Osteoblast (primary cell): ENCODE measurements around the gene PNPLA2. TPM values are rescaled to one million over a fixed set of nuclear protein-coding genes. Genes with fewer than 3 reads are reported as not detected.

Source experiments
- DNase-seq: peaks from one replicate; pipeline ENCODE4 v3.0.0; 2011; ENCODE audit warnings: low spot score, mixed read lengths; ENCODE audit not compliant: insufficient read length; ENCODE audit errors: missing footprints
- H2AFZ ChIP-seq: 2 replicates; pipeline ENCODE4 v1.6.0; 2011; ENCODE audit warnings: mild to moderate bottlenecking, low read length
- H3K27ac ChIP-seq: 2 replicates; pipeline ENCODE4 v1.5.1; 2011; ENCODE audit warnings: mild to moderate bottlenecking, low read depth, low read length, moderate library complexity
- H3K27me3 ChIP-seq: 2 replicates; pipeline ENCODE4 v1.6.0; 2012; ENCODE audit warnings: mild to moderate bottlenecking, control low read depth, inconsistent platforms, low read length, moderate library complexity; ENCODE audit not compliant: insufficient read depth
- H3K36me3 ChIP-seq: 2 replicates; pipeline ENCODE4 v1.5.1; 2011; ENCODE audit warnings: mild to moderate bottlenecking, low read length, control low read depth, moderate library complexity; ENCODE audit not compliant: insufficient read depth
- H3K4me1 ChIP-seq: 2 replicates; pipeline ENCODE4 v1.5.1; 2011; ENCODE audit warnings: mild to moderate bottlenecking, low read length, control low read depth, moderate library complexity; ENCODE audit not compliant: insufficient read depth
- H3K4me2 ChIP-seq: 2 replicates; pipeline ENCODE4 v1.6.0; 2011; ENCODE audit warnings: mild to moderate bottlenecking, low read length; ENCODE audit not compliant: insufficient read depth
- H3K4me3 ChIP-seq: fragments of 200-600 bp; sonication (generic); 3 replicates; pipeline ENCODE4 v1.5.1; 2012; ENCODE audit warnings: mild to moderate bottlenecking, low read length, inconsistent platforms; ENCODE audit not compliant: insufficient read depth
- H3K79me2 ChIP-seq: 2 replicates; pipeline ENCODE4 v1.6.0; 2012; ENCODE audit warnings: mild to moderate bottlenecking, low read length, control low read depth, inconsistent platforms; ENCODE audit not compliant: insufficient read depth
- H3K9me3 ChIP-seq: 2 replicates; pipeline ENCODE4 v1.5.1; 2011; ENCODE audit warnings: low read depth, low read length, control low read depth
- H4K20me1 ChIP-seq: 2 replicates; pipeline ENCODE4 v1.6.0; 2012; ENCODE audit warnings: mild to moderate bottlenecking, low read length, control low read depth; ENCODE audit not compliant: insufficient read depth
- CTCF ChIP-seq: IDR thresholded peaks from 2 replicates; pipeline ENCODE4 v1.5.1; 2011; ENCODE audit warnings: mild to moderate bottlenecking, low read depth, low read length, moderate library complexity; ENCODE audit errors: extremely low read depth
- small RNA-seq: library from RNA; depleted of rRNA; stranded (forward); fragments of <200 nt; gene quantifications from one replicate; pipeline ENCODE3, GENCODE V24; 2012
- total RNA-seq: library from RNA; depleted of rRNA; stranded (reverse); fragments of >200 nt; gene quantifications from 2 replicates; pipeline ENCODE4 v1.2.3, GENCODE V29; 2012

Gene PNPLA2
- total RNA-seq, 1 donor = 32.6 TPM

- Histone ChIP-seq H3K79me2 (no peaks in the 10 kb centered on the region), H3K27ac (no peak overlapping the region), H3K27me3 (no peaks in the 10 kb centered on the region), H3K9me3 (no peaks in the 10 kb centered on the region), H3K36me3 (peaks cover 5% of the 10 kb centered on the region), H3K4me2 (no peak overlapping the region), H3K4me1 (peaks cover 2% of the 10 kb centered on the region), H3K4me3 (no peak overlapping the region), H4K20me1 (peaks cover 19% of the 10 kb centered on the region), H2AFZ (no peak overlapping the region)
- DNase-seq = no peak
- no peak for TF ChIP-seq CTCF
Measured at GRCh38 chr11:871472-871871, 52.8 kb downstream of the PNPLA2 start.

- DNase-seq = no peak
- Histone ChIP-seq H4K20me1 (peaks cover 11% of the 10 kb centered on the region), H3K27me3 (no peaks in the 10 kb centered on the region), H3K9me3 (no peaks in the 10 kb centered on the region), H2AFZ (no peak overlapping the region), H3K4me1 (peaks cover 2% of the 10 kb centered on the region), H3K79me2 (no peaks in the 10 kb centered on the region), H3K4me2 (no peak overlapping the region), H3K4me3 (no peak overlapping the region), H3K36me3 (peaks cover 5% of the 10 kb centered on the region), H3K27ac (no peak overlapping the region)
- TF ChIP-seq CTCF = no peak
Measured at GRCh38 chr11:872799-873198, 54.1 kb downstream of the PNPLA2 start.

DNA sequence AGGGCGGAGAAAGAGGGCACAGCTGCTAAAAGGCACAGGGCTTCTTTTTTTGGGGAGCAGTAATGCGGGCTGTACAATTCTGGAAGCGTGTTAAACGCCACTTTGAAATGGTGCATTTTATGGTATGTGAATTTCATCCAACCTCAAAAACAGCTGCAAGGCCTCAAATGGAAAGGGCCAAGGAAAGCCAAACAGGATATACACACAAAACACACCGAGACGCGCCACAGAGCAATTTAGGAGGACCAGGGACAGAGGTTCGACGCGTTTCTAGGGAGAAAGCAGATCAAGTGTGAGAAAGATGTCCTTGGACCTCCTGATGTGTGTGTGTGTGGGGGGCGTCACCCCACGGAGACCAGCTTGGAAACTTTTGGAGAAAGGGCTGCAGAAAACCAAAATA, 55.0 kb downstream of the PNPLA2 start:
- no peak for DNase-seq
- H3K27me3 ChIP-seq = no peaks in the 10 kb centered on the region
- H2AFZ ChIP-seq = no peak overlapping the region
- H3K36me3 ChIP-seq = no peaks in the 10 kb centered on the region
- H3K4me1 ChIP-seq = peaks cover 2% of the 10 kb centered on the region
- no peak overlapping the region for H3K27ac ChIP-seq
- no peaks in the 10 kb centered on the region for H3K9me3 ChIP-seq
- H3K79me2 ChIP-seq = no peaks in the 10 kb centered on the region
- H4K20me1 ChIP-seq = peaks cover 11% of the 10 kb centered on the region
- TF ChIP-seq CTCF = no peak
- H3K4me3 ChIP-seq = no peak overlapping the region
- H3K4me2 ChIP-seq = no peak overlapping the region

Small RNA genes lying within 50 kb of the gene (small RNA-seq; reads per million reads assigned to genes)
- not detected for gene SNORA52

Other genes with a start within 250 kb of the PNPLA2 start
- 23.9 and 27.5 TPM in 2 replicates for gene PHRF1, start 242.4 kb upstream of the PNPLA2 start, total RNA-seq
- gene IRF7, start 203.0 kb upstream of the PNPLA2 start, total RNA-seq = 11.5 and 21.4 TPM in 2 replicates
- not detected in 2 replicates for gene CDHR5, start 194.0 kb upstream of the PNPLA2 start, total RNA-seq
- not detected in 2 replicates for gene SCT, start 191.7 kb upstream of the PNPLA2 start, total RNA-seq
- gene DRD4, start 181.6 kb upstream of the PNPLA2 start, total RNA-seq = under 0.01 TPM in 1 of 2 replicates, not detected in the other
- gene DEAF1, start 123.7 kb upstream of the PNPLA2 start, total RNA-seq = 38.0 and 44.2 TPM in 2 replicates
- gene TMEM80, start 123.1 kb upstream of the PNPLA2 start, total RNA-seq = 17.4 and 21.2 TPM in 2 replicates
- 29.7 and 30.1 TPM in 2 replicates for gene EPS8L2, start 112.7 kb upstream of the PNPLA2 start, total RNA-seq
- gene TALDO1, start 71.5 kb upstream of the PNPLA2 start, total RNA-seq = 204 TPM in 2 replicates
- 31.5 and 37.3 TPM in 2 replicates for gene GATD1, start 41.4 kb upstream of the PNPLA2 start, total RNA-seq
- not detected in 2 replicates for gene CEND1, start 28.8 kb upstream of the PNPLA2 start, total RNA-seq
- 8.0 and 9.0 TPM in 2 replicates for gene SLC25A22, start 20.6 kb upstream of the PNPLA2 start, total RNA-seq
- 5.9 and 6.5 TPM in 2 replicates for gene PIDD1, start 13.7 kb upstream of the PNPLA2 start, total RNA-seq
- 227 and 386 TPM in 2 replicates for gene RPLP2, start 8.9 kb upstream of the PNPLA2 start, total RNA-seq
- 0.59 and 0.72 TPM in 2 replicates for gene CRACR2B, start 9.0 kb downstream of the PNPLA2 start, total RNA-seq
- 366 and 416 TPM in 2 replicates for gene CD151, start 14.0 kb downstream of the PNPLA2 start, total RNA-seq
- gene POLR2L, start 23.6 kb downstream of the PNPLA2 start, total RNA-seq = 47.4 and 60.8 TPM in 2 replicates
- 168 and 186 TPM in 2 replicates for gene TSPAN4, start 23.9 kb downstream of the PNPLA2 start, total RNA-seq
- 43.9 and 48.9 TPM in 2 replicates for gene CHID1, start 91.9 kb downstream of the PNPLA2 start, total RNA-seq
- 48.0 and 50.7 TPM in 2 replicates for gene AP2A2, start 107.0 kb downstream of the PNPLA2 start, total RNA-seq
- gene MUC6, start 217.8 kb downstream of the PNPLA2 start, total RNA-seq = not detected in 2 replicates